Neural cell (in vitro differentiated cells): ENCODE results near the gene SLC10A7. TPM values are rescaled to one million over a fixed set of nuclear protein-coding genes. Genes with fewer than 3 reads are reported as not detected.

Experiments used
- H2AFZ ChIP-seq: fragments of 200-600, 300-800 bp; sonication (generic), shearing (Covaris generic); 2 replicates; pipeline ENCODE4 v1.6.0; 2014; ENCODE audit warnings: low read depth, mild to moderate bottlenecking, antibody characterized with exemption, low read length, moderate library complexity
- H3F3A ChIP-seq: fragments of 200-600 bp; shearing (Covaris generic); 2 replicates; pipeline ENCODE4 v1.6.1; 2016; ENCODE audit warnings: mild to moderate bottlenecking, moderate library complexity, mixed read lengths, antibody characterized with exemption, low read length; ENCODE audit not compliant: insufficient read depth, poor library complexity, severe bottlenecking
- H3K27ac ChIP-seq: fragments of 200-600, 300-800 bp; sonication (generic), shearing (Covaris generic); 2 replicates; pipeline ENCODE4 v1.5.1; 2014; ENCODE audit warnings: mild to moderate bottlenecking, low read length, moderate library complexity
- H3K27me3 ChIP-seq: fragments of 300-800, 200-600 bp; sonication (generic), shearing (Covaris generic); 2 replicates; pipeline ENCODE4 v1.6.0; 2014; ENCODE audit warnings: mild to moderate bottlenecking, low read depth, low read length, moderate library complexity; ENCODE audit not compliant: insufficient read depth
- H3K36me3 ChIP-seq: fragments of 300-800, 200-600 bp; sonication (generic), shearing (Covaris generic); 2 replicates; pipeline ENCODE4 v1.5.1; 2014; ENCODE audit warnings: mild to moderate bottlenecking, antibody characterized with exemption, low read length, moderate library complexity; ENCODE audit not compliant: insufficient read depth
- H3K4me2 ChIP-seq: fragments of 300-800, 200-600 bp; sonication (generic), shearing (Covaris generic); 2 replicates; pipeline ENCODE4 v1.6.0; 2014; ENCODE audit warnings: mild to moderate bottlenecking, low read length
- H3K4me3 ChIP-seq: fragments of 300-800, 200-600 bp; sonication (generic), shearing (Covaris generic); 2 replicates; pipeline ENCODE4 v1.5.1; 2014; ENCODE audit warnings: mild to moderate bottlenecking, low read length, moderate library complexity
- H3K79me2 ChIP-seq: fragments of 200-600 bp; shearing (Covaris generic); replicated peaks from 2 replicates; pipeline ENCODE4 v1.6.0; 2014; ENCODE audit warnings: mild to moderate bottlenecking, low read length, moderate library complexity; ENCODE audit not compliant: insufficient read depth
- H3K9ac ChIP-seq: fragments of 300-800, 200-600 bp; sonication (generic), shearing (Covaris generic); 2 replicates; pipeline ENCODE4 v1.6.1; 2016; ENCODE audit warnings: mild to moderate bottlenecking, low read length, mixed read lengths
- H3K9me2 ChIP-seq: fragments of 200-600 bp; shearing (Covaris generic); 2 replicates; pipeline ENCODE4 v1.6.1; 2016; ENCODE audit warnings: mild to moderate bottlenecking, low read length, mixed read lengths; ENCODE audit not compliant: insufficient read depth
- H3K9me3 ChIP-seq: fragments of 200-600, 300-800 bp; sonication (generic), shearing (Covaris generic); 2 replicates; pipeline ENCODE4 v1.6.1; 2016; ENCODE audit warnings: mild to moderate bottlenecking, mixed run types, low read length, moderate library complexity, mixed read lengths
- H4K20me1 ChIP-seq: fragments of 200-600 bp; shearing (Covaris generic); 2 replicates; pipeline ENCODE4 v1.6.1; 2016; ENCODE audit warnings: mild to moderate bottlenecking, mixed run types; ENCODE audit not compliant: insufficient read depth
- CTCF ChIP-seq: fragments of 450-650 bp; IDR thresholded peaks from 2 replicates; pipeline ENCODE4 v1.5.1; 2014; ENCODE audit warnings: antibody characterized with exemption, mild to moderate bottlenecking, moderate library complexity; ENCODE audit not compliant: poor library complexity, severe bottlenecking
- EP300 ChIP-seq: fragments of 450-650 bp; conservative IDR thresholded peaks from 2 replicates; pipeline ENCODE4 v1.6.1; 2014; ENCODE audit warnings: antibody characterized with exemption, mild to moderate bottlenecking, moderate library complexity; ENCODE audit not compliant: poor library complexity, severe bottlenecking
- EZH2 ChIP-seq: fragments of 200-600, 300-800 bp; shearing (Covaris generic), sonication (generic); IDR thresholded peaks from 2 replicates; pipeline ENCODE4 v1.6.1; 2014; ENCODE audit warnings: antibody characterized with exemption, low read length, borderline replicate concordance, mild to moderate bottlenecking; ENCODE audit not compliant: insufficient read depth, poor library complexity, severe bottlenecking
- MXI1 ChIP-seq: fragments of 450-650 bp; conservative IDR thresholded peaks from 2 replicates; pipeline ENCODE4 v1.6.1; 2014; ENCODE audit warnings: antibody characterized with exemption, mild to moderate bottlenecking; ENCODE audit not compliant: poor library complexity, severe bottlenecking
- POLR2AphosphoS5 ChIP-seq: IDR thresholded peaks from 2 replicates; pipeline ENCODE4 v1.6.1; 2012
- RAD21 ChIP-seq: fragments of 450-650 bp; conservative IDR thresholded peaks from 2 replicates; pipeline ENCODE4 v1.6.1; 2014; ENCODE audit warnings: antibody characterized with exemption, mild to moderate bottlenecking, moderate library complexity
- REST ChIP-seq: IDR thresholded peaks from 2 replicates; pipeline ENCODE4 v1.6.1; 2012; ENCODE audit warnings: borderline replicate concordance
- SMC3 ChIP-seq: fragments of 450-650 bp; conservative IDR thresholded peaks from 2 replicates; pipeline ENCODE4 v1.6.1; 2014; ENCODE audit warnings: antibody characterized with exemption, mild to moderate bottlenecking, moderate library complexity; ENCODE audit not compliant: poor library complexity
- TAF1 ChIP-seq: IDR thresholded peaks from 2 replicates; pipeline ENCODE4 v1.6.1; 2012; ENCODE audit warnings: low read depth
- polyA plus RNA-seq: library from polyadenylated mRNA; depleted of rRNA; stranded (reverse); fragments of >200 nt; gene quantifications from 2 replicates; pipeline ENCODE4 v1.2.3, GENCODE V29; 2014

Gene SLC10A7
- polyA plus RNA-seq, 1 donor from 2014 or later, result 5.5 TPM

DNA sequence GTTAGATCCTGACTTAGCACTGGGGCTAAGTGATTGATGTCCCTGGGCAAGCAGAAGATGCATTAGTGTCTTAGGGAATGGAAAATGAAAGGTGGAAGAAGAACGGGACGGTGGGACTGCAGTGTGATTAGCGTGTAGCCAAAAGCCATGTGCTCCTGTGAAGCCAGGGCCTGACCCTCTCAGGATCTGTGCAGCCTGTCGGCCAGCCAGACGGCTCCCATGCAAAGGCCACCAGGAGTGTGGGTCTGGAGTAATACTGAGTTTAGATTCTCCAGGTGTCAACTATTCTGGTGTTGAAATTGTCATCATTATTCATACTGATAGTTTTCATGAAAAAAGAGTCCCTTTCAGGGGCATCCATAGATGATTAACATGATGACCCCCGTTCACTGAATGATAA lies 275.4 kb downstream of the SLC10A7 start:
- Histone ChIP-seq H3K9me2 (no peaks in the 10 kb centered on the region), H2AFZ (no peak overlapping the region), H3K9ac (no peak overlapping the region), H3K4me2 (no peak overlapping the region), H3K9me3 (no peaks in the 10 kb centered on the region), H3K27ac (no peak overlapping the region), H3F3A (no peaks in the 10 kb centered on the region), H3K27me3 (no peaks in the 10 kb centered on the region), H3K79me2 (no peaks in the 10 kb centered on the region), H4K20me1 (no peaks in the 10 kb centered on the region), H3K4me3 (no peak overlapping the region), H3K36me3 (no peaks in the 10 kb centered on the region)
- TF ChIP-seq REST, result no peak
- no peak for TF ChIP-seq CTCF
- TF ChIP-seq TAF1, result no peak
- TF ChIP-seq SMC3, result no peak
- no peak for TF ChIP-seq EP300
- TF ChIP-seq EZH2, result no peak
- TF ChIP-seq POLR2AphosphoS5, result no peak
- TF ChIP-seq RAD21, result no peak
- TF ChIP-seq MXI1, result no peak

GRCh38 chr4:146245850-146246249 lies 275.9 kb downstream of the SLC10A7 start:
- H3K36me3 ChIP-seq, result no peaks in the 10 kb centered on the region
- no peak for TF ChIP-seq TAF1
- H3K9ac ChIP-seq, result no peak overlapping the region
- no peak overlapping the region for H3K4me2 ChIP-seq
- no peak overlapping the region for H3K4me3 ChIP-seq
- no peaks in the 10 kb centered on the region for H3K9me2 ChIP-seq
- no peaks in the 10 kb centered on the region for H3K27me3 ChIP-seq
- no peak overlapping the region for H2AFZ ChIP-seq
- H4K20me1 ChIP-seq, result no peaks in the 10 kb centered on the region
- H3K79me2 ChIP-seq, result no peaks in the 10 kb centered on the region
- H3K9me3 ChIP-seq, result no peaks in the 10 kb centered on the region
- no peak overlapping the region for H3K27ac ChIP-seq
- H3F3A ChIP-seq, result no peaks in the 10 kb centered on the region

DNA sequence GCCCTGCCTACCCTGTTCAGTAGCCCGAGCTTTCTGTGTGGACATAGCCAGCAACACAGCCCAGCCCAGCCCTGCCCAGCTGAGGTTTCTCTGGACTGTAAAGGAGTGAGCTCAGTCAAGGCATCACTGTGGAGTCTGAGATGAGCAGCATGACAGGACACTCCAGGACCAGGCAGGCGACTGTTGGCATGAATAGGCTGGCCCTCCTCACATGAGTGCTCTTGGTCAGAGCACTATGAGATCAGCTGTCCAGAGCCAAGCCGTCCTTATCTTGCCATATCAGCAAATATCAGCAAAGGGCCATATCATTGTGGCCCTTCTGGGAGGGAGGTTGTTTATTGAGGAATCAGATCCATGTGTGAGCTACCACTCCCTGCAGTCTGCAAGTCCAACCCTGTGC lies 276.5 kb downstream of the SLC10A7 start:
- no peak overlapping the region for H3K9ac ChIP-seq
- H3K9me2 ChIP-seq, result no peaks in the 10 kb centered on the region
- H3F3A ChIP-seq, result no peaks in the 10 kb centered on the region
- no peak overlapping the region for H3K4me3 ChIP-seq
- no peaks in the 10 kb centered on the region for H3K36me3 ChIP-seq
- no peak overlapping the region for H2AFZ ChIP-seq
- no peaks in the 10 kb centered on the region for H3K27me3 ChIP-seq
- H3K27ac ChIP-seq, result no peak overlapping the region
- TF ChIP-seq EZH2, result no peak
- no peak for TF ChIP-seq TAF1
- no peak for TF ChIP-seq RAD21
- no peak for TF ChIP-seq REST
- no peak for TF ChIP-seq CTCF
- no peak for TF ChIP-seq MXI1
- no peak for TF ChIP-seq SMC3
- no peak for TF ChIP-seq EP300
- no peak for TF ChIP-seq POLR2AphosphoS5
- no peaks in the 10 kb centered on the region for H3K79me2 ChIP-seq
- H3K9me3 ChIP-seq, result no peaks in the 10 kb centered on the region
- H4K20me1 ChIP-seq, result no peaks in the 10 kb centered on the region
- H3K4me2 ChIP-seq, result no peak overlapping the region
